CD4-positive, alpha-beta T cell treated with Interleukin-6 at 100 ng/mL for 8 hours (primary cell): ENCODE results near the gene IDH2.

Source experiments
- DNase-seq: peaks from one replicate; pipeline ENCODE4 v3.0.0-alpha.2; 2020; ENCODE audit warnings: mixed read lengths, low spot score

IDH2 gene

GRCh38 chr15:90043530-90044010 is 58.7 kb downstream of the IDH2 start:
- no peak for DNase-seq

- no peak for DNase-seq
Observed at GRCh38 chr15:90042766-90043529, 59.3 kb downstream of the IDH2 start.

DNA sequence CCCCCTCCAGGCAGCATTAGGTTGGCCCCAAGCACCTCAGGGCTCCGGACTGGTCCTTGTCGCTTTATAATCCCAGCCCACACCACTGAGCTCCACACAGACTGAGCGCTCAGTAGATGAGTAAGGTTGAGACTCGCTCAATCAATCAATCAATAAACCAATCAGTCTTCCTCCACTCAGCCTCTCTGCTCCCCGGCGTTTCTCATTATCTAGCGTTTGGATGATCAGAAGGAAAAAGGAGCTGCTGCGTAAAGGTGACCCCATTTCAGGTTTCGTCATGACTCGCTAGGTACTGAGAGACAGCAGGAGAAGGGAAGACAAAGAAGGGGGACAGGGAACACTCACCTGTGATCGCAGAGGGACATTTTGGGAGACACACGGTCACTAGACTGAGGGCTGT is 59.9 kb downstream of the IDH2 start:
- no peak for DNase-seq

GRCh38 chr15:90040618-90041017 is 61.6 kb downstream of the IDH2 start:
- DNase-seq, result no peak

GRCh38 chr15:90039996-90040395 is 62.3 kb downstream of the IDH2 start:
- DNase-seq, result no peak

DNA sequence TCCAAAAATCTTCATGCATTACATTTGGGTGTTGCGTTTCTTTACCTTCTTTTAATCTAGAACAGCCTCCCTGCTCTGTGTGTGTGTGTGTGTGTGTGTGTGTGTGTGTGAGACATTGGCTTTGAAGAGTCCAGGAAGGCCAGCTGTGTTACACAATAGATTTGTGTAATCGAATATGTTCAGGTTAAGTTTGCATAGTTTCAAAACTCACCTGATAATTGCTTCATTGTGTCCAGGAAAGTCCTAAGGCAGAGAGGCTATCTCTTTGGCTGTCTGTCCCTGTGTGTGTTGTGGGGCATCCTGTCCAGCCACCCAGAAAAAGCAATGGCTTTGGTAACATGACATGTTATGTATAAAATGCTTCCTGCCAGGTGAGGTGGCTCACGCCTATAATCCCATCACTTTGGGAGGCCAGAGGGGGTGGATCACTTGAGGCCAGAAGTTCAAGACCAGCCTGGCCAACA is 63.6 kb downstream of the IDH2 start:
- DNase-seq, result no peak

GRCh38 chr15:90037961-90038631 is 64.2 kb downstream of the IDH2 start:
- peak; percentile 48 for DNase-seq

DNA sequence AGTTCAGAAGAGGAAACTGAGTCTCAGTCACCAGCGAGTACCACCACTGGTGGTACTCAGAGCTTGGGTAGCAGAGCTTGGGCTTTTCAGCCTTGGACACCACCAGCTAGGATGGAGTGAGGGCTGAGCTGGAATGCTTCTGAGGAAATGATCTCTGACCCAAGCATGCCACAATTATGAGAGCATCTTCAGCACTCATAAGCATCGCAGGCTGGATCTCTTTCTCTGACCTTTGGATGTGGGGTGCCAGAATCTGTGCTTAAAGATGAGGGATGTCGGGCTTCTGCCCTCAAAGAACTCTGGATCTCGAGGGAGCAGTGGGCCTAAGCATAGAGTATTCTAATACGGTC is 64.8 kb downstream of the IDH2 start:
- no peak for DNase-seq

DNA sequence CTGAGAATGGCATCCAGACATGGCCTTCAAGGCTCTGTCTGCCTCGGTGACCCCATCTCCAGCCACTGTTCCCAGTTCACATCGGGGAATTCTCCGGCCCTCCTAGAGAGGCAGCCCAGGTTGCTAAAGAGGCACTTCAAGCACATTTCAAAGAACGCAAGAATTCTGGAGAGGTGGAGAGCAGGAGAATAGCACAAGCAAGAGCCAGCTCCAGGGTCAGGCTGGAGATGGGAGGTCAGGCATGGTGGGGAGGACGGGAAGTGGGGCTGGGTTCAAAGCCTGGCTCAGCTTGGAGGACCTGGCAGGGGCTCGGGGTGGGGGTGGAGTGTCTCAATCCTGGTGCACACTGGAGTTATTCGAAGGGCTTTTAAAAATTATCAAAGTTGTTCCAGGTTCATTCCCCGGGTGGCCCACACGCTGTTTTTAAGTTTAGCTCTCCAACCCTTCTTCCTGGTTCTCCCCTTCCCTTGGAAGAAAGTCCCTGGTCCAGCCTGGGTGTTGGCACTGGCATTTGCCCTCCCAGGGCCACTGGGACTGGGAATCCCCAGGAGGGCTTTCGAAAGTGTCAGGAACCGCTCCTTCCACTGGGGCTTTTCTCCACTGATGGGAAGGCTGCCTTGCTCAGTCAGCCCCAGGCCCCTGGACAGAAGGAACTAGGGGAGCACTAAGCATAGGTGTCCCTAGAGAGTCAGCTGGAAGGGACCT is 65.3 kb downstream of the IDH2 start:
- DNase-seq, result no peak

DNA sequence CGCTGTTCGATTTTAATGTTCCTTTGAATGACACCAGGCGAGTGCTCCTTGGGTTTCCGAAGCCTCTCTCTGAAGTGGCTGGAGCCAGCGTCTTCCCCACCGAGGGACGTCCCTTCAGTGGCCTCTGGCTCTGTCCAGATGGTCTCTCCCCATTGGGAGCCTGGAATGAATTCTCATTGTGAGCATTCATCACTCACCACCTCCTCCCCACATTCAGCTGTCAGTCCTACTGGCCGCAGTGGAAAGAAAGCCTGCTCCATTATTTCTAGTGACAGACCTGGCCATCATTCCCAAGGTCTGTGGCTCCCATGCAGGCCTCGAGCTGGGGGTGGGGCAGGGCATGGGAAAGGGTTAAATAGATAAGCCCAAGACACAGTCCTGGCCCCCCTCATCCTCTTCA is 65.9 kb downstream of the IDH2 start:
- DNase-seq, result no peak

- DNase-seq, result no peak
Observed at GRCh38 chr15:90035840-90036230, 66.4 kb downstream of the IDH2 start.

DNA sequence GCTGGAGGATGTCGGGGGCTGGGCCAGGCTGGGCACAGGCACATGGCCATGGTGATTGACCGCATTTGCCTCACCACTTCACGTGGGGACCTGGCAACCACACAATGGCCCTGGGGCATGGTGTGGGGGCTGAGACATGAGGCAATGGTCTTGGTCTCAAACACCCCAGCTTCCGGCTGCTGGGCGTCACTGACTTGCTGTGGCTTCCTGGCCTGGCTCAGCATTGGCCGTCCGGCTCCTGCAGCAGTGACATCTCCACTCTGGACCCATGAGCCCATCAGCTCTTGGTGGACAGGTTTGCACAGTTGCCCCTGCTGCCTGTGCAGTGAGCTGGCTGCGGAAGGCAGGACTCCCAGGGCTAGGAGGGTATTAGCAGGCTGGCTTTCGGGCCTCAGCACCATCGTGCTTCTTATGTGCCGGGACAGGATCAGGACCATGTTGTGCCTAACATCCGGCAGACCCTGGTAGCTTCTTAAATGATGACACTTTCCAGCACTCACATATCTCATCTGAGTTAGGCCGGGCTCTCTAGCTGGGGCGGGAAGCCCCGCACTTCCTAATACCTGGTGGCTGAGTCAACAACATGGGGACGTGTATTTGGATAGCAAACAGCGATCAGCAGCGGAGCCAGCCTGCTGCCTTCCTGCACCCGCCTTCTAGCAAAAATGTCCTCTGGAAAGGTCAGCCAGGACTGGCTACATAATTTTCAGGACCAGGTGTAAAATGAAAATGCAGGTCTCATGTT is 67.0 kb downstream of the IDH2 start:
- no peak for DNase-seq

GRCh38 chr15:90033448-90033847 is 68.8 kb downstream of the IDH2 start:
- no peak for DNase-seq
